HG02840 (cell line): ENCODE measurements around the gene GIPR.
"Not testable (repeated sequence)": the region's sequence is repeated elsewhere in the genome, so short reads cannot be mapped to it uniquely, and the experiment has no call there.

Experiments
- ATAC-seq: cut with Tn5 transposase; IDR thresholded peaks from one replicate; pipeline ENCODE4 v1.9.1; 2021; ENCODE audit warnings: mild to moderate bottlenecking, moderate library complexity, moderate number of reproducible peaks; ENCODE audit not compliant: unreplicated experiment, low FRiP score

GIPR gene, protein sequence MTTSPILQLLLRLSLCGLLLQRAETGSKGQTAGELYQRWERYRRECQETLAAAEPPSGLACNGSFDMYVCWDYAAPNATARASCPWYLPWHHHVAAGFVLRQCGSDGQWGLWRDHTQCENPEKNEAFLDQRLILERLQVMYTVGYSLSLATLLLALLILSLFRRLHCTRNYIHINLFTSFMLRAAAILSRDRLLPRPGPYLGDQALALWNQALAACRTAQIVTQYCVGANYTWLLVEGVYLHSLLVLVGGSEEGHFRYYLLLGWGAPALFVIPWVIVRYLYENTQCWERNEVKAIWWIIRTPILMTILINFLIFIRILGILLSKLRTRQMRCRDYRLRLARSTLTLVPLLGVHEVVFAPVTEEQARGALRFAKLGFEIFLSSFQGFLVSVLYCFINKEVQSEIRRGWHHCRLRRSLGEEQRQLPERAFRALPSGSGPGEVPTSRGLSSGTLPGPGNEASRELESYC

DNA sequence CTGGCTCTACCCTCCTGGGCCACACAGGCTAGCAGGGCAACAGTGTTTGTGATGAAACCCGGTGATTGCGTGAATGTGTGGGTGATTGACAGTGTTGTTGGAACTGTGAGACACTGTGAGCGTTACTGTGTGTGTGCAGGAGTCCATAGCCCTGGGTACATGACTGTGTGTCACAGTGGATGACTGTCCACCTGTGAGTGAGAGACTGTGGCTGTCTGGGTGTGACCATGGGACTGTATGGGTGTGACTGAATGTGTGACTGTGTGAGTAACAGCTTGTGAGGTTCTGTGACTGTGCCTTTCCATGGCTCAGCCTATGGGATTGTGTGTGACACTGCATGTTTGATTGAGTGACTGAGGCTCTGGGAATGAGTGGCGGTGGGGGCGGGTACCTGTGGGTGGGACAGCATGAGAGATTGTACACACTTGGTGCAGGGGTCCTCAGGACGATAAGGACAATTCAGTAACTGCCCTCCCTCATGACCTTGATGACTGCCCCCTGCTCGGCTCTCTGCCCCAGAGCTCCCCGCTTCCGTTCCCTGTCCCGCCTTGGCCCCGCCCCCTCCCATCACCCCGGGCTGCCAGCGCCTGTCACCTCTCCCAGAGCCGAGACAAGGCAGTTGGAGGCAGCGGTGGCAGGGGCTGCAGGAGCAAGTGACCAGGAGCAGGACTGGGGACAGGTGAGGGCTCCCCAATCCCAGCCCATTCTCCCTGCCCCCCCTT, at the start of gene GIPR:
TSS of gene GIPR (plus strand) at position 602 of the 722 bp plus-strand sequence. CDS start 1,300 bp downstream, outside the sequence.
- no peak for ATAC-seq

DNA sequence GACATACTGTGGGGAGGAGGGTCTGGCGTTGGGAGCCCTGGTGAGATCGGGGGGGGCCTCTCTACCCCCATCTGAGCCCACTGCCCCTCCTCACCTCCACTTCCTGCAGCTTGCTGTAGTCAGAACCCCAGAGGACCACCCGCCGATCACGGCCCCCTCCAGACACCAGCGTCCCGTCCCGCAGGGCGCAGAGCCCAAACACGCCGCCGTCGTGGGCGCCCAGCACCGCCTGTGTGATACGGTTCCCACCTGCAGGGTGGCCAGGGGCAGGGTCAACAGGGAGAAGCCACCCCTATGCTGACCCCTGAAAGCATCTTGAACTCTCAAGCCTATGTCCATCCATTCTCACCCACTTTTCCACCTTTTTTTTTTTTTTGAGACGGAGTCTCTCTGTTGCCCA, 46.6 kb upstream of the GIPR start:
- no peak for ATAC-seq

DNA sequence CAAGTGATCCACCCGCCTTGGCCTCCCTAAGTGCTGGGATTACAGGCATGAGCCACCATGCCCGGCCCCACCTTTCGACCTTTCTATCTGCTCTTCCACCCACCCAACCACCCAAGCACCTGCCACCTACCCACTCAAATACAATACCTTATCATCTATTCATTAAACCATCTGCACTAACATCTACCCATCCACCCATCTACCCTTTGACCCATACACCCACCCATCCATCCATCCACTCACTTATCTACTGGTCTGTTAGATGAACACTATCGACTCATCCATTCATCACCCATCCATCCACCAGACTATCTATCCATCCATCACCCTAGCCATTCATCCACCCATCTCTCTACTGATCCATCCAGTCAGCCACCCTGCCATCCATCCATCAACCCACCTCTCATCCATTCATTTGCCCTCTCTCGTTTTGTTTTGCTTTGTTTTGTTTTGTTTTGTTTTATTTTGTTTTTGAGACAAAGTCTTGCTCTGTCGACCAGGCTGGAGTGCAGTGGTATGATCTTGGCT, 46.0 kb upstream of the GIPR start:
- ATAC-seq: no peak

DNA sequence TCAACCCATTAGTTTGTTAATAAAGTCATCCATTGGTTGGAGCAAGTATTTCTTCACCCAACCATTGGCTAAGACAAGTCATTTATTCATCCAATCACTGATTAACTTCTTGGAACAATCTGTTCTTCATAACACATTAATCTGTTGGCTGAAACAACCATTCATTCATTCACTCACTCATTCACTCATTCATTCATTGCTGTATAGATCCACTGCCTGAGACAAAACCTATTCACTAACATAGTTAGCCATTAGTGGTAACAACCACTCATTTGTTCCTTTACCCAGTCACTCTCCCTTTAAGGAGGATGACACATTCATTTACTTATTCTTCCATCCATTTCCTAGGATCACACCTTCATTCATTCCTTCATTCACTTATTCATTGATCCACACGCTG, 44.0 kb upstream of the GIPR start:
- ATAC-seq: no peak

DNA sequence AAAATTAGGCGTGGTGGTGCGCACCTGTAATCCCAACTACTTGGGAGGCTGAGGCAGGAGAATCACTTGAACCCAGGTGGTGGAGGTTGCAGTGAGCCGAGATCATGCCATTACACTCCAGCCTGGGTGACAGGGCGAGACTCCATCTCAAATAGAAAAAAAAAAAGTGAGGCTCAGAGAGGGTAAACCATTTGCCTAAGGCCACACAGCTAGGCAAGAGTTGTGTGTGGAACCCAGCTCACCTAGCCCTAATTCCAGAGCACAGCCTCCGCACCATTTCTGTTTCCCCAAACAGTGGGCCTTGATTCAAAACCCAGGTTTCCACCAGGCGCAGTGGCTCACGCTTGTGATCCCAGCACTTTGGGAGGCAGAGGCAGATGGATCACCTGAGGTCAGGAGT, 39.8 kb upstream of the GIPR start:
- not testable (repeated sequence) for ATAC-seq

DNA sequence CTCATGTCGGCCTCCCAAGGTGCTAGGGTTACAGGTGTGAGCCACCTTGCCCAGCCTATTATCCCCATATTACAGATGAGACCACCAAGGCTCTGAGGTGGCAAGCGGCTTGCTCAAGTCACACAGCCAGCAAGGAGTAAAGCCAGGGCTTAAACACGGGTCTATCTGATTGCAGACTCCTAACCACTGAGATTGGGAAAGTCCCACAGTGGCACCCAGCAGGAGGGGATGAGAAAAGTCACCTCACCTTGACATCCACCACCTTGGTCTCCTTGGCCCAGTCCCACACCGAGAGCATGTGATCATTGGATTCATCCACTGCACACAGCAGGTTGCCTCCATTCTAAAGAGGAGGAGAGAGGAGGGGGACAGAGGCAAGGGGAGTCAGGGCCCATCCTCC, 38.3 kb upstream of the GIPR start:
- no peak for ATAC-seq

DNA sequence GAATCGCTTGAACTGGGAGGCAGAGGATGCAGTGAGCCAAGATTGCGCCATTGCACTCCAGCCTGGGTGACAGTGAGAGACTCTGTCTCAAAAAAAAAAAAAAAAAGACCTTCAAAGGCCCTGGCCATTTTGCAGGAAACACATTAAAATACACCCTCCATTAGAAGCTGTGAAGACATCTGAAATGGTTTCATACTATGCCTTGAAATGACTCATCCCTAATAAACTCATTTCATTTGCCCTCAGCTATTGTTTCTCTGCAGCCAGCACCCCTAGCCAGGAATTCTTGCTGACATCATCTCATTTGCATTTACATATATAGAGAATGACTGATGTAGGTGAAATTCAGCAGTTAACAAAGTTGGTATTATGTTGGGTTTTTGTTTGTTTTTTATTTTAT, 37.6 kb upstream of the GIPR start:
- ATAC-seq: no peak

DNA sequence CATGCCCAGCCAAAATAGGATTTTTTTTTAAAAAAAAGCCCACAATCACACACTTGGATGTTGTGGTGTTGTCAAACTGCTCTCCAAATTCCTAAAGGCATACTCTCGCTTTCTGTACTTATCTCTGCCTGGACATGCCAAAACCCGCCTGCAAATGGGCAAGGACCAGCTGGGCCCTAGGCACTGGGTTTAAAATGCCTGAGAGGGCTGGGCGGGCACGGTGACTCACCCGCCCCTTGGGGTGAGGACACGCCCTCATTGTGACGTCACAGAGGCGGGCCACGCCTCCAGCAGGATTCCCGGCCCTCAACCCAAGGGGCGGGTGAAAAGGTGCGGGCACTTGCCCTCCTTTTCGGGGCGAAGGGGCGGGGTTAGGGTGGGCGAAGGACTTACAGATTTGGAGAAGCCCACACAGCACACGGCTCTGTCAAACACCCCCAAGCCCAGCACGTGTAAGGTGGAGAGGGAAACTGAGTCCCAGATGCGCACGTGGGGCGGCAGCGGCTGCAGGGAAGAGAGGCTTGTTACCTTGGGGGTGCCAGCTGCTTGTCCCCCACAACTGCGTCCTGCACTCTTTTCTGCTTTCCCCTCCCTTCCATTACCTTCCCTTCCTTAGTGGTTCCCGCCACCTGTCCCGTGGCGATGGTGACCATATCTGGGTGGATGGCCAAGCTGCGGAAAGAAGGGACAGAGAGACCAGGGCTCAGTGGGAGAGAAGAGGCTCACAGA, 35.4 kb upstream of the GIPR start:
- ATAC-seq: no peak

DNA sequence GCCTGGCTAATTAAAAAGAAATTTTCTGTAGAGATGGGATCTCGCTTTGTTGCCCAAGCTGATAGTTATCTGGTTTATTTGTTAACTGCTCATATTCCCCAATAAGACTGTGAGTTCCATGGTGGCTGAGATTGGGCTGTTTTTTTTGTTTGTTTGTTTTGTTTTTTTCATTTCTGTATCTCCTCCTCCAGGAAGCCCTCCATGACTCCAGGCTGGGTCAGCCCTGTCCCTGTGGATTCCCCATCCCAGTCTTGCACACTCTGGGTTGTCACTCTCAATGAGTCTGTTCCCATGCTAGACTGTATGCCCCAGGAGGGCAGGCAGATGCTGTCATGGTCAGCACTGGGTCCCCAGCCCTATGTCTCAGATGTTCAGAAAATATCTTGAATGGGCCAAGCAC, 31.7 kb upstream of the GIPR start:
- ATAC-seq: no peak

DNA sequence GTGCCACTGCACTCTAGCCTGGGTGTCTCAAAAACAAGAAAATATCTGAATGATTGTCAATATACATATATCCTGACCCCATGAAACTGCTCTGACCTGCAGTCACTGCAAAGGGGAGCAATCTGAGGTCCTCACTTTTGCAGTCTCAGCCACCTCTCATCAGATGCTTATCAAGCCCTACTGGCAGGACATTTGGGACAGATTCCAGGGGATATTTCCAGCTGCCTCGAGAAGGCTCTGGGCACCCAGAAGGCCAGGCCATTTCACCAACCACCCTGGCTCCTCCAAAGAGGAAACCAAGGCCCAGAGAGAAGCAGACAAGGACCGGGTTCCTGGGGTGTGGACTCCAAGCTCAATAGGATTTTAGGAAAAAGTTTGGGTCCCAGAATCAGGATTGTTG, 31.1 kb upstream of the GIPR start:
- no peak for ATAC-seq

DNA sequence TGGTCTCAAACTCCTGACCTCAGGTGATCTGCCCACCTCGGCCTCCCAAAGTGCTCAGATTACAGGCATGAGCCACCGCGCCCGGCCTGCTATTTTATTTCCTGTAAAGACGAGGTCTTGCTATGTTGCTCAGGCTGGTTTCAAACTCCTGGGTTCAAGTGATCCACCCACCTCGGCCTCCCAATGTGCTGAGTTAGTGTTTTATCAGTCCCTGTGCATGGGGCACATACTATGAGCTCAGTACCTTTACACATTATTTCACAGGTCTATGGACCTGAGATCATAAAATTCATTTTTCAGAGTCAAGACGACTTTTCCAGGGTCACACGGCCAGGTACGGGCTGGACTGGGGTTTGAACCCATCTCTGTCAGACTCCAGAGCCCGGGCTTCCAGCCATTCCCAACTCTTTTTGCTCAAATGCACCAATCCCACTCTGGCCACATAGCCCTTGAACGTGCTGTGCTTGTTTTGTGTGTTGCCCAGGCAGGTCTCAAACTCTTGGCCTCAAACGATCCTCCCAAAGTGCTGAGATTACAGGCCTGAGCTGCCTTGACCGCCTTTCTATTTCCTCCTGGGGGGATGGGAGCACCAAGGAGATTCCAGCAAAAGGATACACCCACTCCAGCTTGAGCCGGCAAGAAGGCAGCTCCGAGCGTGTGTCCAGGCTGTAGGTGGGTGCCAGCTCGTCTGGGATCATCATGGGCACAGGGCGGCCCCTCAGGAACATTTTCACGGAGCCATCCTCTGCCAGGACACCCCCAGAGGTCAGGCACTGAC, 29.9 kb upstream of the GIPR start:
- no peak for ATAC-seq

DNA sequence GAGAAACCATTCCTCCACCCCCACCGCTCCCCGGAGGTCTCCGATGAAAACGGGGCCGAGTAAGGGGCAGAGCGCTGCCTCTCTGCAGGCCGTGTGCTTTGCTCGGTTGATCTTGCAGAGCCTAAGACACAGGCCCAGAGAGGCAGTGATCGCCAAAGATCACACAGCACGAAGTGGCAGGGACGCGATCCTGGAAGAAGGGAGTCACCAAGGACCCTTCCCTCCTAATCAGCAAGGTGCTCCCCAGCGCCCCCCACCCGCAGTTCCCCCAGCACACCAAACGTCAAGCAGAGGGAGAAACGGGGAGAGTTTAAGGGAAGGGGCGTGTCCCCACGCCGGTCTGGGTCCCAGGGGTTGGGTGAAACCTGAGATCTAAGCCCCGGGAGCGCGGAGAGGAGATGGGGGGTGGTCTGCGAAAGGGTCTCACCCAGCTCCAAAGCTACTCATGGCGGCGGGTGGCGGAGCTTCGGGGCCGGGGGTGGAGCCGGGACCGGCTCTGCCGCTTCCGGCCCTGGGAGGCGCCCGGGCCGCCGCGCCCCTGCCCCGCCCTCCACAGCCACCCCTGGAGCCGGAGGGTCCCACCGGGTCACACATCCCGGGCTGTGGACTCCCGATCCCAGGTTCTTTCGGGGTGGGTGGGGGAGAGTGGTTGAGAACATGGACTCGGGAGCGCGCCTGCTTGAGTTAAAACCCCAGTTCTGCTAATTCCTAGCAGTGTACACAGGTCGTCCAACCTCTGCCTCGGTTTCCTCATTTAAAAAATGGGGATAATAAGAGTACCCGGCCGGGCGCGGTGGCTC, 28.9 kb upstream of the GIPR start, which contains the start of gene EML2:
TSS of gene EML2 (minus strand) at position 468 of the 800 bp plus-strand sequence. CDS start at position 447, 21 bp downstream.
- ATAC-seq: no peak

DNA sequence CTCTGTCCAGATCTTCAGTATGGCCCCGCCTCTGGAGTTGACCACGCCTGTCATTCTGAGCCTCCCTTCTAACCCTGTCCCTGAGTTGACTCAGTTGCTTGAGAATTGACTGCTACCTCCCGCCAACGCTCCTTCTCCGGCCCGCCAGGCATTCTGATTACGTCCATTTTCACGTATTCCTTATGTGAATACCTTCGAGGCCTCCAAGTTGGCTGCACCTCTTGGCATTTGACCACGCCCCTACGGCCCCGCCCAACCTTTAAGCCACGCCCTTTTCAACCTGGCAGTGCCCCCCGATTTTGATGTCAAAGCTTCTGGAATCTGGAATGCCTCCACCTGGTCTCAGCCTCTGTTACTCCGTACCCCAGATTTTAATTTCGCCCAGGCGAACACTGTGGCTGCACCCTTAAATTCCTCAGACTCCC, 27.2 kb upstream of the GIPR start:
- no peak for ATAC-seq

DNA sequence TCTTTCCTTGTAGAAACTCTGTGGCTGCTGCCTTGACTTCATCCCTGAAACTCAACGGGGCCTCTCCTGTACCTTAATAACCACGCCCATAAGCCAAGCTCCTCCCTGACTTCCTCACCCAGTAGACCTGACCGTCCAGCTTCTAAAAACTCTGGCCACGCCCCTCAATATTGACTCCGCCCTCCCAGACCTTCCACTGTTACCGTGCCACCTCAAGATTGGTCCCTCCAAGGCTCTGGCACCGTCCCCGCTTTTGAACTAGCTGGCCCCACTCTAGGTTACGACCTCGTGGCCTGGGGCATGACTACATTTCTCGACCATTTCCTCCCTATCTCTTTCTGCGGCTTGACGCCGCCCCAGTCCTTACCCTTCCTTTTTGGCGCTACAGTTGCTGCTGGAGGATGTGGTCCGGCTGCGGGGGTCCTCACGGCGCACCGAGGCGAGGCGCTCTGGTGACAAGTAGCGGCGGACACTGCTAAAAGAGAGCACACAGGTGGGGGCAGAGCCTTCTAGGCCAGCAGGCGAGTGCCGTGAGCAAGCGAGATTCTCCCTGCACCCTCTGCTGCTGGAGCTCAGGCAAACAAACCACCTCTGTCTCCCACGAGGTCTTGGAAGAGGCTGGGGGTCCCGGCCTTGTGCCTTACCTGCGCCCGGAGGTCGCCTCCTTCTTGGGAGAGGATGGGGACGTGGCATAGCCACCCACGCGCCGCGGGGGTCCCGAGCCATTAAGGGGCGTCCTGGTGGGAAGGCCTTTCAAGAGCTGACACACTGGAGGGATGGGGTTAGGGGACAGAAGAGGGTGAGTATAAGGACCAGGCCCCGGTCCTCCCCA, 26.5 kb upstream of the GIPR start:
- ATAC-seq: peak; percentile 36

DNA sequence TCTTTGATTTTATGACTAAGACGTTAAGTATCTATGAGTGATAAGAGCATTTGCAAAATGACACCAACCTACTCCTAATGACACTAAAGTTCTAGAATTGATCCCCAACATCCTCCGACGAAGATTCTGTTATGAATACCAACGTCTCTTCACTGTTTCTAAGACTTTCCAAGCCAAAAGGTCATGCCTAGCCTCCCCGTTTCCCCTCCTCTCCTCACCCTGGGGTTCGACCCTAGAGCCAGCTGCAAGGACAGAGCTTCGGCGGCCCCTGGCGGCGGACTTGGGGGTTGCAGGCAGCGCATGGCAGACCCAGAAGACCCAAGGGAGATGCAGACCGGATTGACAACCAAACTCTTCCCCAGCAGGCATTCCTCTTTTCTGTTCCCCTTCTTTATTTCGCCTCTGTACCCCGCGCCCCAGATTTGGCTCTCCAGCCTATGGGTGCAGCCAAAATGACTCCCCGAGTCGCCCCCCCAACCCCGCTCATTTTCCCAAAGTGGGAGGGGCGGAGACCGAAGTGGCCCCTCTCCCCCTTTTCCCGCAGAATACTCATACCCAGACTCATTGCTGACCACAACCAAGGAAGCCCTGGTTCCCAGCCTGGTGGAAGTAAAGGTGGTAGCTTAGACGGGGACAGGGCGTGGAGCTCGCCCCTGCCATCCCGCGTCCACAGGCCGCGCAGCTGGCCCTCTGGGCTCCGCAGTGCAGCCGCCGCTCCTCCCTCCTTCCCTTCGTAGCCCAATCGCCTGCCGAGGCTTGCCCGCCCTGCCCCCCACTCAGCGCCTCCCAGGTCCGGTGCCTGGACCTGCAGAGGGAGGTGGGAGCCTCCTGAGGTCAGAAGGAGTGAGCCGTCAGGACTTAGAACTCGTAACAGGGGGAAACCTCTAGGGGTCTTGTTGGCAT, 24.7 kb upstream of the GIPR start:
- ATAC-seq: peak; percentile 21

DNA sequence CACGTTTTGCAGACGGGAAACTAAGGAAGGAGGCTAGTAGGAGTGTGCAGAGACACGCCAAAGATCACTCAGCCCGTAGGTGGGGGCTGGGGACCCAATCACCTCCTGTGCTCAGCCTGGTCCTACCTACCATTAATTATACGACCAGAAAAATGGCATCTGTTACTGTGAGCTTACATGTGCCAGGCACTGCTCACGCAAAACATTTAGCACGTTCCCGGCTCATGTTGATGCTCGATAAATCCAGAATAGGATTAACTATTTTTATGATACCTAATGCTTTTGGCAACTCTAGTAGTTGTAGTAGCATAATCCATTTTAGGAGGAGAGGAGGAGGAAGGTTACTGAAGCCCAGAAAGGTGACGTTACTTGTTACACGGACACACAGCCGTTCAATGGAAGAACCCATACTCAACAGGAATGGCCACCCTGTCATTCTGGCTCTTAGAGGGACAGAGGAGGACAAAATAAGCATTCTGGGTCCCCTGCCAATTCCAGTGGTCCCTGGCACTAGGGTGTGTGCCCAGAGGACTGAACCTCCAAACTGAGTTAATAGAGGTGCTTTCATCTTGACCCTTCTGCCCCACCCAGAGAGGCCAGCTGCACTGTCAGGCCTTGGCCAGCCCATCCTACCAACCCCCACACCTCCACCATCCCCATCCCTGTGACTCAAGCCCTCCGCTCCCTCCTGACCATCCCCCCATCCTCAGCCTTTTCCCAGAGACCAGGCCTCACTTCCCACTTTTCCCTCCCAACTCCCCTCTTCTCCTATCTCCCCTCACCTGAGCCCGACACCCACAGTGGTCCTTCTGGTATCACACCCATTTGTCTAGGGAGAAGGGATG, 23.9 kb upstream of the GIPR start:
- ATAC-seq: no peak
